Body of pancreas (tissue), 4 donors: ENCODE results near the gene UBE4B. TPM values are rescaled to one million over a fixed set of nuclear protein-coding genes. Genes with fewer than 3 reads are reported as not detected.

ENCODE experiments used
- ATAC-seq: fragments of 150-250 bp; one replicate; pipeline ENCODE4 v1.9.1; 2016
- DNase-seq, 4 donors: peaks; one replicate each; pipeline ENCODE4 v3.0.0-alpha.2; 2019
- H3K27ac ChIP-seq, 4 donors: fragments of 200-600 bp; sonication (generic); 1 replicate in 3 of 4; 2 replicates in 1 of 4; pipeline versions ENCODE4 v1.5.1 to v1.6.1; 2016 to 2019; ENCODE audit warnings: mild to moderate bottlenecking in 1 of 4, mixed read lengths in 1 of 4, moderate library complexity in 1 of 4
- H3K27me3 ChIP-seq, 2 donors: fragments of 200-600 bp; sonication (generic); one replicate each; pipeline ENCODE4 v1.6.0; 2016; ENCODE audit warnings: mild to moderate bottlenecking in 1 of 2
- H3K36me3 ChIP-seq, 2 donors: fragments of 200-600 bp; sonication (generic); replicated peaks in 1 of 2; 2 replicates each; pipeline ENCODE4 v1.5.1; 2016; ENCODE audit warnings: low read depth in 2 of 2; ENCODE audit not compliant: insufficient read depth in 1 of 2
- H3K4me1 ChIP-seq: fragments of 200-600 bp; sonication (generic); one replicate; pipeline ENCODE4 v1.6.0; 2016
- H3K4me3 ChIP-seq, 2 donors: fragments of 200-600 bp; sonication (generic); 1 replicate in 1 of 2; 2 replicates in 1 of 2; pipeline ENCODE4 v1.5.1; 2016 to 2019
- H3K9me3 ChIP-seq, 3 donors: fragments of 200-600 bp; sonication (generic); 1 replicate in 2 of 3; 2 replicates in 1 of 3; pipeline ENCODE4 v1.5.1; 2016
- CTCF ChIP-seq, 7 experiments: fragments of 450-650 bp in 4 of 7; fragments of 200-600 bp in 3 of 7; sonication (generic) in 3 of 7; IDR thresholded peaks; one replicate each; pipeline ENCODE4 v1.5.1; 2016 to 2019; ENCODE audit warnings: antibody characterized with exemption in 7 of 7
- POLR2A ChIP-seq, 3 donors: fragments of 450-650 bp; IDR thresholded peaks; one replicate each; pipeline ENCODE4 v1.6.1; 2016; ENCODE audit warnings: antibody characterized with exemption in 3 of 3, mild to moderate bottlenecking in 2 of 3
- WGBS, 2 donors: methylation state at CpG; one replicate each; pipeline ENCODE4 v1.1.5; 2017; 5-methylcytosine and 5-hydroxymethylcytosine counted together
- intact Hi-C: fragments of 100-400 bp; cut with DNase I; formaldehyde crosslinking; loops from one replicate; pipeline ENCODE4 v1.15.1; 2023
- microRNA counts, 2 donors: library from miRNA; unstranded; fragments of <30 nt; microRNA quantifications; one replicate each; lab custom pipeline; 2017
- microRNA-seq, 2 donors: library from miRNA; unstranded; fragments of <30 nt; microRNA quantifications; one replicate each; pipeline ENCODE4, GENCODE V29; 2016; ENCODE audit warnings: borderline number of aligned reads in 2 of 2, borderline replicate concordance in 2 of 2
- small RNA-seq: library from RNA; depleted of rRNA; stranded (forward); fragments of <200 nt; gene quantifications from one replicate; pipeline ENCODE3, GENCODE V24; 2016
- total RNA-seq, 2 donors: library from RNA; depleted of rRNA; stranded (reverse); fragments of >200 nt; gene quantifications; one replicate each; pipeline ENCODE4 v1.1.0, GENCODE V29; 2016

UBE4B gene
- total RNA-seq, 2 donors from 2014 or later, result 43.8 to 57.0 TPM

DNA sequence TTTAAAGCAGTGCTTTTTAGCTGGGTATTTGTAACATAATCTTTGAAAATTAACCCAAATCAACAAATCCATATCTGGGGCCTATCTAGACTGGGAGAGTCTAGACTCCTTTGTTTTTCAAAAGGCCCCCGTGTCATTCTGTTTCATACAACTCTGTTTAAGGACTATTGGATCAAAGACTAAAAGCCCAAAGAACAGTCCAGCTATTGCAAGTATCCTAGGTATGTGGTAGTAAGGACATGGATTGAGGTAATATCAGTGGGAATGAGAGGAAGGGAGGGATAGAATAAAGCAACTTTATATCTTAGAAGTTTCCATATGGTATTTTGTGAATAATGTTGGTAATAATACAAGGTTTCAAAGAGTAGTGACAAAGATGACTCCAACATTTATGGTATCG is 195.8 kb downstream of the UBE4B start:
- Histone ChIP-seq H3K4me3 (no peak overlapping the region), H3K4me1 (peaks cover 17% of the 10 kb centered on the region), H3K27ac (no peak overlapping the region), H3K27me3 (no peaks in the 10 kb centered on the region), H3K36me3 (no peaks in the 10 kb centered on the region), H3K9me3 (no peaks in the 10 kb centered on the region)
- intact Hi-C loops, result no loop called here
- TF ChIP-seq CTCF (IDR thresholded peaks at IDR 0.05), result no peak
- TF ChIP-seq POLR2A (IDR thresholded peaks at IDR 0.05), result no peak
- ATAC-seq (no peak), DNase-seq (no peak)
- 73 to 85% methylated on average over 2 of the region's 2 CpGs for WGBS, 2 donors

- intact Hi-C loops, result no loop called here
- DNase-seq, result no peak
- no peak overlapping the region for H3K4me3 ChIP-seq
- WGBS, 2 donors, result 90 to 93% methylated on average over 5 of the region's 5 CpGs
- ATAC-seq, result no peak
- H3K27me3 ChIP-seq, result no peaks in the 10 kb centered on the region
- H3K27ac ChIP-seq, result no peak overlapping the region
- H3K4me1 ChIP-seq, result peaks cover 16% of the 10 kb centered on the region
- H3K9me3 ChIP-seq, result no peaks in the 10 kb centered on the region
- TF ChIP-seq POLR2A (IDR thresholded peaks at IDR 0.05) (no peak), CTCF (IDR thresholded peaks at IDR 0.05) (no peak)
- H3K36me3 ChIP-seq, result no peaks in the 10 kb centered on the region
Measured at GRCh38 chr1:10229903-10230302, 197.1 kb downstream of the UBE4B start.

MicroRNAs encoded within 50 kb of the gene (microRNA counts, 767-probe panel; counts per million panel counts)
- 0 to 736 counts per million in 2 donors for microRNA hsa-miR-1273d (lab: Ali Mortazavi, UCI)

Small RNAs within 50 kb of the gene (microRNA-seq; reads per million reads assigned to microRNA genes)
- 0 reads per million in 2 donors for gene MIR1273D

Small RNAs within 50 kb of the gene (small RNA-seq; reads per million reads assigned to genes)
- not detected for gene MIR1273D
- gene RNU6-828P, result not detected

Other genes with a start within 250 kb of the UBE4B start
- 10 to 100 TPM; 60.2 to 64.6 TPM for gene CLSTN1, start 209.0 kb upstream of the UBE4B start, total RNA-seq
- gene CTNNBIP1, start 122.7 kb upstream of the UBE4B start, total RNA-seq, result 10 to 100 TPM; 20.1 to 24.6 TPM
- gene LZIC, start 89.6 kb upstream of the UBE4B start, total RNA-seq, result 10 to 100 TPM in 1 of 2 donors, 1 to 10 TPM in 1; 8.6 to 20.2 TPM
- 1 to 10 TPM; 3.6 to 5.2 TPM for gene NMNAT1, start 89.5 kb upstream of the UBE4B start, total RNA-seq
- gene RBP7, start 35.7 kb upstream of the UBE4B start, total RNA-seq, result 10 to 100 TPM in 1 of 2 donors, 1 to 10 TPM in 1; 7.5 to 46.8 TPM
- 10 to 100 TPM; 39.2 to 46.8 TPM for gene KIF1B, start 177.6 kb downstream of the UBE4B start, total RNA-seq